Stimulated activated CD8-positive, alpha-beta memory T cell treated with anti-CD3 and anti-CD28 coated beads, Interleukin-12 subunit alpha, Interleukin-12 subunit beta, amount 100 ng/mL, for 4 hours (primary cell): ENCODE data around the gene KTI12.

ENCODE experiments used
- DNase-seq: peaks from one replicate; pipeline ENCODE4 v3.0.0-alpha.2; 2020; ENCODE audit warnings: low read depth

Gene KTI12

DNA sequence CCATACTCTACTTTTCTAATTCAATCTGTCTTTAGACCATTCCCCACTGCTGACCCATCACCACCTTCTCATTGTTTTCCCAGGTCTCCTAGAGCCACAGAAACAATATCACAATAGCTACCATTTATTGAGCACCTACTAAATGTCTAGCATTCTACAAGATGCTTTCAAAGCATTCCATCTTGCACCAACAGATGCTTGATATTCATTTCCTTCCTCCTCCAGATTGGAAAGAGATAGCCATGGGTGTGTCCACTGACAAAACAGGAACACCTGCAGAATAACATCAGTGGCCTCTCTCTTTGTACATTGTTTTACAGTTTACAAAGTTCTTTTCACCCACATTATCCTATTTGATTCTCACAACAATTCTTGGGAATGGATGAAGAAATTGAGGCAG is 45.4 kb downstream of the KTI12 start:
- DNase-seq: no peak

DNA sequence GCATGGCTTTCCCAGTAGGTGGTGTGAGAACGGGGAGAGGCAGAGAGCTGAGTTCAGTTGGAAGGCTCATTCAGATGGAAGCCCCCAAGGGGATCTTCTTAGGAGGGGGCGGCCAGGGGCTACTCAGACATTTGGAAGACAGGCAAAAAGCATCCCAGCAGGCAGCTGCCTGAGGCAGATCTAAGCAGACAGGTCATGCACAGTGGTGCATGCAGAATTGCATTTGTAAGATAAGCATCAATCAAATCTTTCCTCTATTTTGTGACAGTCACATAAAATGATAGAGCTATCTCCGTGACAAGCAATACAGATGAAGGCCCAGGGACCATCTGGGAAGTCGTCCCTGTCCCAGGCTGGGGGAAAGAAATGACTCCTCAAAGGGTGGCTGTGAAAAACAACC is 46.9 kb downstream of the KTI12 start:
- no peak for DNase-seq

DNA sequence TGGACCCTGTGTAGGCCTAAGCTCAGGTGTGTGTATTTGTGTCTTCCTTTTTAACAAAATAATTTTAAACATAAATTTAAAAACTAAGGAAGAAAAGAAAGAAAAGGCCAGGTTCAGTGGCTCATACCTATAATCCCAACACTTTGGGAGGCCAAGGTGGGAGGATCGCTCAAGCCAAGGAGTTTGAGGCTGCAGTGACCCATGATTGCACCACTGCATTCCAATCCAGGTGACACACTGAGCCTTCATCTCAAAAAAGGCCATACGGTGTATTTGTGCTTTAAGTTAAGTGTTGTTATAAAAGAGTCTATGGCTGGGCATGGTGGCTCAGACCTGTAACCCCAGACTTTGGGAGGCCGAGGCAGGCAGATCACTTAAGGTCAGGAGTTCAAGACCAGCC is 51.4 kb downstream of the KTI12 start:
- DNase-seq: no peak
